Liver (tissue), 9 donors: Measurements from ENCODE around the gene RAD9A. TPM values are rescaled to one million over a fixed set of nuclear protein-coding genes. Genes with fewer than 3 reads are reported as not detected.

Experiments
- DNase-seq: peaks from one replicate; pipeline ENCODE4 v3.0.0-alpha.2; 2017; ENCODE audit warnings: low spot score
- H3K27ac ChIP-seq, 2 donors: one replicate each; pipeline ENCODE4 v1.7.0; 2013; ENCODE audit warnings: inconsistent platforms in 2 of 2, low read length in 2 of 2, control low read depth in 1 of 2, low read depth in 1 of 2, mild to moderate bottlenecking in 1 of 2
- H3K27me3 ChIP-seq, 4 donors: one replicate each; pipeline versions ENCODE4 v1.6.1 to v1.7.0; 2013; ENCODE audit warnings: low read length in 3 of 4, inconsistent platforms in 1 of 4, mild to moderate bottlenecking in 1 of 4, moderate library complexity in 1 of 4; ENCODE audit not compliant: control insufficient read depth in 4 of 4, insufficient read depth in 4 of 4
- H3K36me3 ChIP-seq, 4 donors: one replicate each; pipeline versions ENCODE4 v1.6.1 to v1.7.0; 2013; ENCODE audit warnings: low read length in 3 of 4, mild to moderate bottlenecking in 3 of 4, low read depth in 1 of 4, moderate library complexity in 1 of 4; ENCODE audit not compliant: control insufficient read depth in 4 of 4, insufficient read depth in 3 of 4
- H3K4me1 ChIP-seq, 4 donors: one replicate each; pipeline versions ENCODE4 v1.6.1 to v1.7.0; 2013; ENCODE audit warnings: low read length in 3 of 4, mild to moderate bottlenecking in 3 of 4, moderate library complexity in 1 of 4; ENCODE audit not compliant: control insufficient read depth in 4 of 4, insufficient read depth in 4 of 4
- H3K4me3 ChIP-seq, 3 donors: one replicate each; pipeline versions ENCODE4 v1.6.1 to v1.7.0; 2013; ENCODE audit warnings: low read length in 3 of 3, control low read depth in 1 of 3, low read depth in 1 of 3, mild to moderate bottlenecking in 1 of 3
- H3K9ac ChIP-seq, 2 donors: one replicate each; pipeline ENCODE4 v1.7.0; 2013; ENCODE audit warnings: low read length in 2 of 2, mild to moderate bottlenecking in 2 of 2, moderate library complexity in 2 of 2, control low read depth in 1 of 2, low read depth in 1 of 2
- H3K9me3 ChIP-seq, 4 donors: one replicate each; pipeline versions ENCODE4 v1.6.1 to v1.7.0; 2013; ENCODE audit warnings: low read length in 3 of 4; ENCODE audit not compliant: control insufficient read depth in 4 of 4
- ATF3 ChIP-seq: IDR thresholded peaks from 2 replicates; pipeline ENCODE4 v1.6.1; 2016; ENCODE audit warnings: antibody characterized with exemption
- CTCF ChIP-seq: fragments of 150-350 bp; IDR thresholded peaks from 2 replicates; pipeline ENCODE4 v1.5.1; 2017; ENCODE audit warnings: improper control_type of control experiment, low read depth, low read length; ENCODE audit not compliant: missing input control
- EGR1 ChIP-seq, 2 donors: IDR thresholded peaks; 2 replicates each; pipeline ENCODE4 v1.6.1; 2016 to 2018; ENCODE audit warnings: antibody characterized with exemption in 2 of 2, low read depth in 2 of 2
- FOXA1 ChIP-seq: IDR thresholded peaks from 2 replicates; pipeline ENCODE4 v1.6.1; 2016; ENCODE audit warnings: antibody characterized with exemption
- GABPA ChIP-seq, 2 donors: IDR thresholded peaks in 1 of 2; conservative IDR thresholded peaks in 1 of 2; 2 replicates each; pipeline ENCODE4 v1.6.1; 2016; ENCODE audit warnings: antibody characterized with exemption in 2 of 2, mild to moderate bottlenecking in 1 of 2, moderate library complexity in 1 of 2
- HNF4A ChIP-seq, 2 donors: conservative IDR thresholded peaks; 2 replicates each; pipeline ENCODE4 v1.6.1; 2016; ENCODE audit warnings: antibody characterized with exemption in 2 of 2, mild to moderate bottlenecking in 2 of 2
- JUND ChIP-seq, 2 donors: IDR thresholded peaks; 2 replicates each; pipeline ENCODE4 v1.6.1; 2016; ENCODE audit warnings: antibody characterized with exemption in 2 of 2
- MAX ChIP-seq: IDR thresholded peaks from 2 replicates; pipeline ENCODE4 v1.6.1; 2016; ENCODE audit warnings: antibody characterized with exemption
- NR2F2 ChIP-seq: IDR thresholded peaks from 2 replicates; pipeline ENCODE4 v1.6.1; 2016; ENCODE audit warnings: antibody characterized with exemption
- RAD21 ChIP-seq, 2 donors: IDR thresholded peaks; 2 replicates each; pipeline ENCODE4 v1.6.1; 2016; ENCODE audit warnings: antibody characterized with exemption in 2 of 2, mild to moderate bottlenecking in 2 of 2
- REST ChIP-seq: IDR thresholded peaks from 2 replicates; pipeline ENCODE4 v1.6.1; 2016; ENCODE audit warnings: antibody characterized with exemption, mild to moderate bottlenecking
- RXRA ChIP-seq, 2 donors: IDR thresholded peaks; 2 replicates each; pipeline ENCODE4 v1.6.1; 2017 to 2018; ENCODE audit warnings: antibody characterized with exemption in 2 of 2, mild to moderate bottlenecking in 1 of 2
- SP1 ChIP-seq: IDR thresholded peaks from 2 replicates; pipeline ENCODE4 v1.6.1; 2018; ENCODE audit warnings: antibody characterized with exemption, mild to moderate bottlenecking
- TAF1 ChIP-seq: conservative IDR thresholded peaks from 2 replicates; pipeline ENCODE4 v1.6.1; 2016; ENCODE audit warnings: antibody characterized with exemption, mild to moderate bottlenecking
- YY1 ChIP-seq: IDR thresholded peaks from 2 replicates; pipeline ENCODE4 v1.6.1; 2016; ENCODE audit warnings: antibody characterized with exemption, mild to moderate bottlenecking
- ZBTB33 ChIP-seq: IDR thresholded peaks from 2 replicates; pipeline ENCODE4 v1.6.1; 2016; ENCODE audit warnings: antibody characterized with exemption
- WGBS: extraction: QIAGEN DNeasy Blood & Tissue Kit; methylation state at CpG from one replicate; pipeline ENCODE4 v1.1.7; 2013; 5-methylcytosine and 5-hydroxymethylcytosine counted together
- polyA plus RNA-seq, 2 donors: library from polyadenylated mRNA; stranded (reverse) in 1 of 2; unstranded in 1 of 2; fragments of 200-250 nt in 1 of 2; fragments of >200 nt in 1 of 2; fragmentation: Nextera tagmentation in 1 of 2; extraction: Ambion mirVana in 1 of 2; gene quantifications; one replicate each; pipeline versions ENCODE4 v1.2.1 to v1.2.3, GENCODE V29; 2013 to 2015
- total RNA-seq, 2 donors: library from RNA; depleted of rRNA; stranded (reverse); fragments of >200 nt; gene quantifications; one replicate each; pipeline ENCODE4 v1.2.3, GENCODE V29; 2014
- donor health status: healthy.
- donor health status: healthy.
- donor health status: healthy.
- donor health status: healthy.
- donor health status: healthy.

The RAD9A gene
- total and polyA plus RNA-seq, 4 donors = 4.5 to 8.6 (median 5.6) TPM

- WGBS = 77% methylated on average over 3 of the region's 3 CpGs
- no peak for TF ChIP-seq RAD21 (IDR thresholded peaks at IDR 0.05)
- DNase-seq = no peak
- peaks cover 2 to 35% (median 8%) of the 10 kb centered on the region in 4 donors for H3K36me3 ChIP-seq
- H3K4me1 ChIP-seq = peaks cover 4 to 18% (median 10%) of the 10 kb centered on the region in 4 donors
- peak overlapping the region in 1 of 3 donors; percentile 17 for H3K4me3 ChIP-seq
- H3K27me3 ChIP-seq = no peaks in the 10 kb centered on the region
- H3K27ac ChIP-seq = peak overlapping the region in 1 of 2 donors; percentile 59
- H3K9ac ChIP-seq = no peak overlapping the region
- no peaks in the 10 kb centered on the region for H3K9me3 ChIP-seq
Measured at GRCh38 chr11:67437809-67438157, 46.0 kb downstream of the RAD9A start.

- Histone ChIP-seq H3K36me3 (peaks cover 0 to 30% (median 6%) of the 10 kb centered on the region in 4 donors), H3K4me1 (peaks cover 4 to 20% (median 11%) of the 10 kb centered on the region in 4 donors), H3K27me3 (no peaks in the 10 kb centered on the region), H3K9ac (no peak overlapping the region), H3K9me3 (no peaks in the 10 kb centered on the region), H3K4me3 (peak overlapping the region in 1 of 3 donors; percentile 17), H3K27ac (peak overlapping the region in 1 of 2 donors; percentile 59)
- DNase-seq = no peak
- 89% methylated on average over 41 of the region's 41 CpGs for WGBS
- TF ChIP-seq MAX = no peak
- no peak for TF ChIP-seq TAF1
- no peak for TF ChIP-seq JUND (IDR thresholded peaks at IDR 0.05)
- TF ChIP-seq RXRA (IDR thresholded peaks at IDR 0.05) = no peak
- no peak for TF ChIP-seq ATF3
- TF ChIP-seq EGR1 (IDR thresholded peaks at IDR 0.05; ENCODE audit: low read depth in 2 of 2) = no peak
- no peak for TF ChIP-seq HNF4A (conservative IDR thresholded peaks at IDR 0.05)
- TF ChIP-seq FOXA1 = no peak
- TF ChIP-seq ZBTB33 = no peak
- TF ChIP-seq GABPA (IDR thresholded peaks at IDR 0.05 in 1 of 2, conservative IDR thresholded peaks at IDR 0.05 in 1 of 2) = no peak
- no peak for TF ChIP-seq NR2F2
- TF ChIP-seq SP1 = no peak
- no peak for TF ChIP-seq CTCF
- TF ChIP-seq YY1 = no peak
- no peak for TF ChIP-seq REST
Measured at GRCh38 chr11:67438158-67438902, 46.5 kb downstream of the RAD9A start.
